K562 (cell line): Measurements from ENCODE around the gene LASP1. TPM values are rescaled to one million over a fixed set of nuclear protein-coding genes. Genes with fewer than 3 reads are reported as not detected.
A peak's percentile ranks its signal among the peaks of the same experiment; 100 is the strongest.
"Not testable (repeated sequence)": the region's sequence is repeated elsewhere in the genome, so short reads cannot be mapped to it uniquely, and the experiment has no call there.

Experiments
- ATAC-seq: fragments of 200-7000 bp; cut with Tn5 transposase; 3 replicates; pipeline ENCODE4 v1.9.1; 2020; ENCODE audit warnings: moderate library complexity
- BruUV-seq: library from RNA; stranded (reverse); fragments of 400-500 nt; replicated peaks from 2 replicates; lab custom pipeline; 2021; lab: Mats Ljungman, UMichigan
- CTCF ChIA-PET: fragments of 300-600 bp; formaldehyde crosslinking; extraction: SDS; loops from one replicate; lab custom pipeline; 2021; ENCODE audit warnings: low intra/inter-chr PET ratio; lab: Yijun Ruan, JAX
- POLR2A ChIA-PET: fragments of 300-600, 350-650 bp; sonication (Branson Sonifier 250); formaldehyde crosslinking; extraction: SDS; loops from one replicate; lab custom pipeline; 2021; ENCODE audit warnings: antibody characterized with exemption, inconsistent platforms; lab: Yijun Ruan, JAX
- DNase-seq, 4 experiments: peaks; one replicate each; pipeline versions ENCODE4 v3.0.0 to v3.0.0-alpha.2; 2011 to 2018; ENCODE audit warnings: low spot score in 3 of 4, mixed read lengths in 3 of 4; ENCODE audit errors: extremely low read depth in 1 of 4
- FAIRE-seq: peaks from 2 replicates; lab custom pipeline; 2011; peaks lifted over from hg19 to GRCh38; lab: Jason Lieb, UNC
- H2AFZ ChIP-seq: 2 replicates; pipeline ENCODE4 v1.6.0; 2011; ENCODE audit warnings: low read depth, low read length, control low read depth, inconsistent platforms
- H3K27ac ChIP-seq: fragments of 200-600 bp; 3 replicates; pipeline ENCODE4 v1.8.0; 2011; ENCODE audit warnings: low read depth, mild to moderate bottlenecking, control low read depth, inconsistent platforms, low read length, moderate library complexity, mixed read lengths; ENCODE audit errors: extremely low read depth
- H3K27me3 ChIP-seq, 2 experiments: fragments of 300-600 bp in 1 of 2; 2 replicates in 1 of 2; 3 replicates in 1 of 2; pipeline versions ENCODE4 v1.6.0 to v1.8.0; 2011; ENCODE audit warnings: inconsistent platforms in 2 of 2, low read length in 2 of 2, mild to moderate bottlenecking in 1 of 2, mixed read lengths in 1 of 2, moderate library complexity in 1 of 2; ENCODE audit not compliant: control insufficient read depth in 2 of 2, insufficient read depth in 2 of 2
- H3K36me3 ChIP-seq: fragments of 300-600 bp; 3 replicates; pipeline ENCODE4 v1.8.0; 2011; ENCODE audit warnings: mild to moderate bottlenecking, low read length, inconsistent platforms; ENCODE audit not compliant: control insufficient read depth, insufficient read depth
- H3K4me1 ChIP-seq, 2 experiments: fragments of 200-600 bp in 1 of 2; replicated peaks in 1 of 2; 2 replicates in 1 of 2; 3 replicates in 1 of 2; pipeline versions ENCODE4 v1.5.1 to v1.8.0; 2011; ENCODE audit warnings: inconsistent platforms in 2 of 2, low read length in 2 of 2, mild to moderate bottlenecking in 1 of 2, mixed read lengths in 1 of 2, moderate library complexity in 1 of 2; ENCODE audit not compliant: control insufficient read depth in 2 of 2, insufficient read depth in 2 of 2
- H3K4me2 ChIP-seq: 2 replicates; pipeline ENCODE4 v1.6.1; 2011; ENCODE audit warnings: low read length, control low read depth, inconsistent platforms, mixed read lengths; ENCODE audit not compliant: insufficient read depth
- H3K4me3 ChIP-seq: fragments of 200-600 bp; sonication (generic), shearing (Covaris generic); 2 replicates; pipeline ENCODE4 v1.5.1; 2016; ENCODE audit warnings: control low read depth, inconsistent platforms
- H3K79me2 ChIP-seq: fragments of 200-600 bp; 3 replicates; pipeline ENCODE4 v1.8.0; 2011; ENCODE audit warnings: low read length, inconsistent platforms; ENCODE audit not compliant: control insufficient read depth, insufficient read depth
- H3K9ac ChIP-seq, 2 experiments: 2 replicates each; pipeline versions ENCODE4 v1.6.0 to v1.6.1; 2011; ENCODE audit warnings: low read depth in 2 of 2, low read length in 2 of 2, control low read depth in 1 of 2, inconsistent platforms in 1 of 2, mild to moderate bottlenecking in 1 of 2, mixed read lengths in 1 of 2; ENCODE audit not compliant: insufficient read depth in 1 of 2
- H3K9me1 ChIP-seq: one replicate; pipeline ENCODE4 v1.6.0; 2011; ENCODE audit warnings: inconsistent platforms, mild to moderate bottlenecking, low read length, moderate library complexity; ENCODE audit not compliant: control insufficient read depth, insufficient read depth
- H3K9me3 ChIP-seq: replicated peaks from 2 replicates; pipeline ENCODE4 v1.5.1; 2011; ENCODE audit warnings: low read depth, low read length, inconsistent platforms; ENCODE audit not compliant: control insufficient read depth, insufficient read depth
- H4K20me1 ChIP-seq: replicated peaks from 2 replicates; pipeline ENCODE4 v1.6.1; 2011; ENCODE audit warnings: low read length, inconsistent platforms, mixed read lengths; ENCODE audit not compliant: control insufficient read depth, insufficient read depth
- ADNP ChIP-seq: fragments of 200-800 bp; sonication (Bioruptor generic); IDR thresholded peaks from 2 replicates; pipeline ENCODE4 v1.6.1; 2016; ENCODE audit warnings: missing genetic modification characterization, missing compliant biosample characterization
- ATF3 ChIP-seq, 2 experiments: fragments of 450-650 bp in 1 of 2; sonication (generic) in 1 of 2; formaldehyde crosslinking in 1 of 2; IDR thresholded peaks in 1 of 2; conservative IDR thresholded peaks in 1 of 2; 2 replicates each; pipeline versions ENCODE4 v1.6.1 to v1.8.1; 2016 to 2023; ENCODE audit warnings: mild to moderate bottlenecking in 2 of 2, moderate library complexity in 2 of 2, inconsistent platforms in 1 of 2, missing genetic modification reagents in 1 of 2
- ATF7 ChIP-seq: fragments of 450-650 bp; IDR thresholded peaks from 2 replicates; pipeline ENCODE4 v1.7.1; 2014; ENCODE audit warnings: mild to moderate bottlenecking, moderate library complexity
- BCOR ChIP-seq: fragments of 450-650 bp; IDR thresholded peaks from 2 replicates; pipeline ENCODE4 v1.6.1; 2016
- DPF2 ChIP-seq: fragments of 450-650 bp; IDR thresholded peaks from 2 replicates; pipeline ENCODE4 v1.6.1; 2016
- FOSL1 ChIP-seq: fragments of 200-800 bp; sonication (Bioruptor generic); conservative IDR thresholded peaks from 2 replicates; pipeline ENCODE4 v1.6.1; 2016; ENCODE audit warnings: missing genetic modification characterization, missing compliant biosample characterization
- JUND ChIP-seq, 2 experiments: IDR thresholded peaks; 2 replicates in 1 of 2; 3 replicates in 1 of 2; pipeline ENCODE4 v1.6.1; 2011; ENCODE audit warnings: borderline replicate concordance in 2 of 2, low read depth in 2 of 2, low read length in 2 of 2, improper control_type of control experiment in 1 of 2, missing biosample characterization in 1 of 2, missing genetic modification characterization in 1 of 2, missing genetic modification reagents in 1 of 2
- KDM1A ChIP-seq, 2 experiments: fragments of 450-650 bp; IDR thresholded peaks; 2 replicates each; pipeline ENCODE4 v1.6.1; 2016; ENCODE audit warnings: mild to moderate bottlenecking in 2 of 2
- whole genome bisulfite sequencing: fragments of 100-300 bp; shearing (Covaris generic); methylation state at CpG from one replicate; pipeline ENCODE4 v1.1.6; 2016; ENCODE audit warnings: low coverage, mixed read lengths; ENCODE audit not compliant: insufficient coverage; ENCODE audit errors: missing lambda C conversion rate; 5-methylcytosine and 5-hydroxymethylcytosine counted together
- in situ Hi-C: fragments of 300-500 bp; cut with MboI; formaldehyde crosslinking; loops from 4 replicates; pipeline ENCODE4 v1.15.0; 2018; ENCODE audit warnings: inconsistent platforms, mixed read lengths
- intact Hi-C: fragments of 100-400 bp; cut with micrococcal nuclease; formaldehyde crosslinking; loops from 2 replicates; pipeline ENCODE4 v1.14.2; 2022
- polyA plus RNA-seq, 8 experiments: library from polyadenylated mRNA; depleted of rRNA in 4 of 8; stranded (reverse) in 5 of 8; unstranded in 3 of 8; fragments of >200 nt; fragmentation: Nextera tagmentation in 2 of 8; fragmentation: Illumina TruSeq in 1 of 8; extraction: Ambion mirVana in 2 of 8; extraction: Trizol in 1 of 8; gene quantifications; 2 replicates each; pipeline versions ENCODE4 v1.2.1 to v1.2.3, GENCODE V29; 2011 to 2014; ENCODE audit warnings: inconsistent platforms in 1 of 8, missing spikeins in 1 of 8
- total RNA-seq, 7 experiments: library from RNA; depleted of rRNA in 6 of 7; stranded (reverse); fragments of >200 nt in 6 of 7; fragmentation: Illumina TruSeq in 2 of 7; extraction: Trizol in 2 of 7; gene quantifications; 2 replicates each; pipeline versions ENCODE4 v1.2.1 to v1.2.3, GENCODE V29; 2011 to 2021; ENCODE audit warnings: low replicate concordance in 1 of 7
- TF ChIP-seq, protein P1 (sequence below): IDR thresholded peaks from 3 replicates; pipeline ENCODE4 v1.6.1; 2011; ENCODE audit warnings: borderline replicate concordance, mild to moderate bottlenecking, moderate library complexity; ENCODE audit not compliant: insufficient read length; ENCODE audit errors: extremely low read depth

The LASP1 gene
- total and polyA plus RNA-seq, 9 of the 15 experiments (the other 6 are each of a cell fraction or from before 2014, with no cell fraction given), result 23.0 to 125 (median 55.3) TPM

- CTCF ChIA-PET; H3K4me1 ChIP-seq; H3K9me1 ChIP-seq; H3K4me3 ChIP-seq; in situ Hi-C loops; H3K4me2 ChIP-seq; intact Hi-C loops; ATAC-seq; H3K36me3 ChIP-seq; H3K9me3 ChIP-seq; H3K9ac ChIP-seq; BruUV-seq; H4K20me1 ChIP-seq; FAIRE-seq; H2AFZ ChIP-seq; H3K27ac ChIP-seq; H3K79me2 ChIP-seq; H3K27me3 ChIP-seq; TF ChIP-seq ATF3 (CRISPR knock-in tag; conservative IDR thresholded peaks at IDR 0.05): not testable (repeated sequence)
- POLR2A ChIA-PET, result interaction anchor here (1.5 kb wide), 1 partner anchor 9 kb away, joined by 4 read pairs; the partner anchor contains the start of gene LASP1NB
- peak in 1 of 4 experiments; percentile 46 for DNase-seq
- WGBS, result 7% methylated on average over 9 of the region's 9 CpGs
- TF ChIP-seq ADNP (tag) (0 out of 2 replicates have a peak, but pooled peaks have one; percentile 20), BCOR (peak; percentile 63; the same call in 1 of the 2 replicates), FOSL1 (tag) (peak; percentile 64), ATF7 (0 out of 2 replicates have a peak, but pooled peaks have one; percentile 12), ATF3 (IDR thresholded peaks at IDR 0.05) (peak; percentile 75), JUND (IDR thresholded peaks at IDR 0.05; ENCODE audit: borderline replicate concordance, low read depth, low read length) (peak; percentile 75), JUND (tag; IDR thresholded peaks at IDR 0.05; ENCODE audit: borderline replicate concordance, low read depth, low read length) (peak; percentile 58; the same call in 1 of the 3 replicates), DPF2 (peak; percentile 24; the same call in 1 of the 2 replicates), KDM1A (IDR thresholded peaks at IDR 0.05) (0 out of 4 replicates have a peak, but pooled peaks of 1 of the 2 experiments have one; percentile 5)
- TF ChIP-seq, protein P1, sequence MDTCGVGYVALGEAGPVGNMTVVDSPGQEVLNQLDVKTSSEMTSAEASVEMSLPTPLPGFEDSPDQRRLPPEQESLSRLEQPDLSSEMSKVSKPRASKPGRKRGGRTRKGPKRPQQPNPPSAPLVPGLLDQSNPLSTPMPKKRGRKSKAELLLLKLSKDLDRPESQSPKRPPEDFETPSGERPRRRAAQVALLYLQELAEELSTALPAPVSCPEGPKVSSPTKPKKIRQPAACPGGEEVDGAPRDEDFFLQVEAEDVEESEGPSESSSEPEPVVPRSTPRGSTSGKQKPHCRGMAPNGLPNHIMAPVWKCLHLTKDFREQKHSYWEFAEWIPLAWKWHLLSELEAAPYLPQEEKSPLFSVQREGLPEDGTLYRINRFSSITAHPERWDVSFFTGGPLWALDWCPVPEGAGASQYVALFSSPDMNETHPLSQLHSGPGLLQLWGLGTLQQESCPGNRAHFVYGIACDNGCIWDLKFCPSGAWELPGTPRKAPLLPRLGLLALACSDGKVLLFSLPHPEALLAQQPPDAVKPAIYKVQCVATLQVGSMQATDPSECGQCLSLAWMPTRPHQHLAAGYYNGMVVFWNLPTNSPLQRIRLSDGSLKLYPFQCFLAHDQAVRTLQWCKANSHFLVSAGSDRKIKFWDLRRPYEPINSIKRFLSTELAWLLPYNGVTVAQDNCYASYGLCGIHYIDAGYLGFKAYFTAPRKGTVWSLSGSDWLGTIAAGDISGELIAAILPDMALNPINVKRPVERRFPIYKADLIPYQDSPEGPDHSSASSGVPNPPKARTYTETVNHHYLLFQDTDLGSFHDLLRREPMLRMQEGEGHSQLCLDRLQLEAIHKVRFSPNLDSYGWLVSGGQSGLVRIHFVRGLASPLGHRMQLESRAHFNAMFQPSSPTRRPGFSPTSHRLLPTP, result peak; percentile 32
Observed at GRCh38 chr17:38933962-38934361, 64.1 kb downstream of the LASP1 start.
